ENCODE data around the gene THBD.

THBD gene

GRCh38 chr20:23084282-23084844 is 34.9 kb upstream of the THBD start:
- DNase-seq (ENCODE audit: low read depth), result no peak

GRCh38 chr20:23083553-23084220 is 34.2 kb upstream of the THBD start:
- no peak for DNase-seq (ENCODE audit: low read depth)

- no peak for DNase-seq (ENCODE audit: low read depth)
Measured at GRCh38 chr20:23082846-23083552, 33.5 kb upstream of the THBD start.

DNA sequence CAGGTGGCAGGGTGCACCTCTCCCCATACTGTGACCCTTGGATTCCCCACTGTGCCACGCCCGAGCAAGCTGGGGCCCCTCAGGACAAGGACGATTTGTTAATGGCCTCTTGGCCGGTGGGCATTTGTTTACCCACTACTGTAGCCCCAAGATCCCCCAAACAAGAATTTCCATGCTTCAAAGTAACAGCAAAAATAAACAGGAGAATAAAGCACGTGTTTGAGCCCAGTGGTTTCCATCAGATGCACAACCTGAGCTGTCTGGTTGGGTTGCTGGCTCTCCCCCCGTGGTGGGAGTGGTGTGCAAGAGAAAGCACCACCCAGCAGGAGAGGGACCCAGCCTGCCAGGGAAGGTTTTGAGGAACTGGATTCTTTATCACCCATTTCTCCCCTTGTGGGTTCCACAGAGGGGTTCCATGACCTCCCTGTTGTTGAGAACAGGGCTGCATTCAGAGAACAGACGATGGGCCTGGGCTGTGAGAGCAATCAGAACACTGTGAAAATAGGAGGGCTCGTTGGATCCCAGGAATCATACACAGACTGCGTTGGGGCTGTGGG is 31.9 kb upstream of the THBD start:
- DNase-seq (ENCODE audit: low read depth), result no peak

DNA sequence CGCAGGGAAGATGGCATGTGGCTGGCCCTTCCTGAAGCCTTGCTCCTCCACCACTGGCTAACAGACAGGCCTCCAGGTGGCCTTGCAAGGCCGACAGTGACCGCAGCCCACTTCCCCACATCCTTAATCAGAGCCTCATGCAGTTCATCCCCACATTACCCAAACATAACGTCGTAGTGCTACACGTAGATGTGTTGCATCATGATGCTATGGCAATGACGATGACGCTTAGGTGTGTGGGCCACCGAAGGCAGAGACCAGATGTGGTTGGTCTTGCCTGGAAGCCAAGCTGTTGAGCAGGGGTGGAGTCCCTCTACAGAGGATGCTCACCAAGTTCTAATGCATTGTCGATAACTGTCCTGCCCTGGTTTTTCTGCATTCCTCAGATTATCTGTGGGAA is 31.0 kb upstream of the THBD start:
- no peak for DNase-seq (ENCODE audit: low read depth)

DNA sequence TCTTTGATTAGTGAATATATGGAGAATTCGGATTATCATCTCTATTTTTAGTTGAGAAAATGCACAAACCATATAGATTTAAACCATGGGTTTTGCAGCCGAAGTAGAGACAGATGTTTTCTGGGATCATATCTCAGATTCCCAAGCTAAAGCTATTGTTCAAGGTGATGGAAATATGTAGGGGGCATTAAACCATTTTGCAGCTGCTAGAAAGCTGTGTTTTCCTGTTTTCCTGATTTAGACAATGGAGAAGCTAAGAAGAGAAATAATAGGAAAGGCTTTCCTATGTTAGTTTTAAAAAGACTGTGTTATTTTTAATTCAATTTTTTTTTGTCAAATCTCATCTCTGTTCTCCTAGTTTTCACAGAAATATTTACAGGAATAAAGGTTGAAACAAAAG is 30.5 kb upstream of the THBD start:
- DNase-seq (ENCODE audit: low read depth), result no peak

GRCh38 chr20:23079016-23079351 is 29.5 kb upstream of the THBD start:
- DNase-seq (ENCODE audit: low read depth), result no peak

- no peak for DNase-seq (ENCODE audit: low read depth)
Measured at GRCh38 chr20:23078351-23079015, 29.0 kb upstream of the THBD start.

- no peak for DNase-seq (ENCODE audit: low read depth)
Measured at GRCh38 chr20:23077277-23077676, 27.8 kb upstream of the THBD start.

- no peak for DNase-seq (ENCODE audit: low read depth)
Measured at GRCh38 chr20:23074052-23074451, 24.6 kb upstream of the THBD start.

- DNase-seq (ENCODE audit: low read depth), result no peak
Measured at GRCh38 chr20:23072892-23073586, 23.6 kb upstream of the THBD start.

GRCh38 chr20:23071996-23072395 is 22.5 kb upstream of the THBD start:
- no peak for DNase-seq (ENCODE audit: low read depth)

DNA sequence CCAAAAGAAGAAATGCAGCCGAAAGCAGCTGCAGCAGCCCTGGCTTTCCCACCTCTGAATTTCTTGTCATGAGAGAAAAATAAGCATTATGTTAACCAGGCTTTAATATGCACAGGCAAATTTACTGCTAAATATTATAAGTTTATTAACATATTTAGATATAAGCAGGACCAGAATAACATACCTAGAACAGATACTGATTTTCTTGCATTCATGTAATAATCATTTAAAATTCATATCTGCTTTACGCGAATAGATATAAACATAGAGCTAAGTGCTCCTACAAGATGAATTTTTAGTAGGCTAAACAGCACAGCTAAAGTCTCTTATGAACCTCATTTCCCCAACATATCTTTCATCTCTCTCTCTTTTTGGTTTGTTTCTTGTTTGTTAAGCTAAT is 21.9 kb upstream of the THBD start:
- DNase-seq (ENCODE audit: low read depth), result no peak

DNA sequence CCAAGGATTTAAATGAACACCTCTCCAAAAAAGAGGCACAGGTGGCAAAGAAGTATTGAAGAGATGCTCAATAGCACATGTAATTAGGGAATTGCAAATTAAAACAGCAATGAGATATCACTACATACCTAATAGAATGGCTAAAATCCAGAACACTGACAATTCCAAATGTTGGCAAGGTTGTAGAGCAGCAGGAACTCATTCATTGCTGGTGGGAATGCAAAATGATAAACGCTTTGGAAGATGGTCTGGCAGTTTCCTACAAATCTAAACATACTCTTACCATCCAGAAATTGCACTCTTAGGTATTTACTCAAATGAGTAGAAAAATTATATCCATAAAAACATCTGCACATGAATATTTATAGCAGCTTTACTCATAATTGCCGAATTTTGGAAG is 19.6 kb upstream of the THBD start:
- DNase-seq (ENCODE audit: low read depth), result no peak

- no peak for DNase-seq (ENCODE audit: low read depth)
Measured at GRCh38 chr20:23068283-23068682, 18.8 kb upstream of the THBD start.

DNA sequence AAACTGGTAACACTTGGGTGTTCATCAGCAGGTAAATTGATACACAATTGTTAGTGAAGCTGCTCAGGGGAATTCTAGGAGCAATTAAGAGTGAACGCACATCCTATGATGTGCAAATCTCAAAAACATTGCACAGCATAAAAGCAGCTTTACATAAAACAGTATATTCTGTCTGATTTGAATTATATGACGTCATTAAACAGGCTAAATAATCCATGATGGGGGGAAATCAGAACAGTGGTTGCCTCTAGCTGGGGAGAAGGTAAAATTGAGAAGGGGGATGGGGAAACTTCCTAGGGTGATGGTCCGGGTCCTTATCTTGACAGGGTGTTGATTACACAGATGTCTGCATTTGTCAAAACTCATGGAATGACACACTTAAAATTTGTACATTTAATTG is 17.3 kb upstream of the THBD start:
- no peak for DNase-seq (ENCODE audit: low read depth)

DNA sequence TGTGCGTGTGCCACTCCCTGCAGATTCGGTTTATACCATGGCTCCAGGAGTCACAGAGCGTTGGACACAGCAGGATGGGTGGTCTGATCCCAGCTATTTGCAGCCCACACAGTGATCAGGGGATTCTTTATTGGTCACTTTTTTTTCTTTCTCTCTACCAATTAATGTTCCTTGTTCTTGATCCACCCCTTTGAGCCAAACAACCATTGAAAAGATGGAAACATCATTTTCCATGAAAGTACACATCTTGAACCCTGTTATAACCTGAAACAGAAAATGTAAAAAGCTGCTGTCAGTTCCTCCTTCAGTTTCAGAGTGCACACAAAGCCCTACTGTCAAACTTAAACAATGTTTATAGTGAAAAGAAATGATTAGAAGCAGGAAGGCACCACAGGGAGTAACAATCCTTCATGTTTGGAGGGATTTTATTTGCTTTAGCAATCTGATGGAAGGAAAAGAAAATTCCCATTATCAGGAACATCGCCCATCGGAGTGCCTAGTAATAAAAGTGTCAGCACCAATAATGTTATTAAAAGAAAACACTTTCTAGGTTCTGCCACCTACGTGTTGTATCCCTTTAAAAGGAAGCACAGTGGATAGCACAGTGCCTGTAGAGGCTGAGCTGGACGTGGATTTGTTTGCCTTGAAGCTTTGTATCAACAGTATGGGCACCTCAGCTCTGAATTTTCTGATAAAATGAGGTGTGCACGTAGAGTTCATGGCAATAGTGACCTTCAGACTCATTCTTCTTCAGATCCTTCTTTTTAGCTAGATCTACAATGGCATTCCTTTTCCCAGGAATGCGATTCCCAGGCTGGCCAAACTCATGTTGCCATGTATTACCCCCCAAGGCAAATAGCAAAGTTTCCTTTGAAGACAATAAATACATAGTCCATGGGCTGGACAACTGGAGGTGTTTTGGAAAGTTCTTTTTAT is 16.1 kb upstream of the THBD start:
- no peak for DNase-seq (ENCODE audit: low read depth)

DNA sequence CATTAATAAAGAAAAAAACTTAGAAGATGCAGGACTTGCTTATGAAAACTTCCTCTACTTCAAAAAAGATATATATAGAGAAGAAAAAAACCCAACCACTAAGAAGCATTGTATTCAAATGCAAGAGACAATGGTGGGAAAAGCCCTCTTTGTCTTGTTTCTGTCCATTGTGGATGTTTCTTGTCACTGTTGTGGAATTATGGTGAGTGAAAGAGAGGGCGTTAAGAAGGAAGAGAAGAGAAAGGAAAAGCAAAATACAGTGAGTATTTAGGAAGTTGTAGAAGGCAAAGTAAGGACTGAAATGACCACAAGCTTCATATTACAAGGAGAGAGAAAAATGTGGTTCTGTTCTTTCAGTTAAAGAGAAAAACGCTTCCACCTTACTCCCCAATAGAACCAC is 14.1 kb upstream of the THBD start:
- DNase-seq (ENCODE audit: low read depth), result no peak

DNA sequence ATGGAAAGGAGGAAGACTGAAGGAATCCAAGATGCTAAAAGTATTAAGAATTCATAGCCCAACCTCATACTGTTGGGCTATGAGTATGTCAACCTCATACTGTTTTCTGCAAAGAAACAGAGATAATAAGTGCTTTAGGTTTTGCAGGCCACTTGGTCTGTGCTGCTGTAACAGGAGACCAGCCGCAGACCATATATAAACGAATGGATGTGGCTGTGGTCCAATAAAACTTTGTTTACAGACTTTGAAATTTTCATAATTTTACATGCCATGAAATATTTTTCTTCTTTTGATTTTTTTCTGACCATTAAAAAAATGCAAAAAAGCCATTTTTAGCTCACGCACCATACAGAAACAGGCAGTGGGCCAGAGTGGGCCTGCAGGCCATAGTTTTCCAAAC is 13.7 kb upstream of the THBD start:
- DNase-seq (ENCODE audit: low read depth), result no peak

- DNase-seq (ENCODE audit: low read depth), result no peak
Measured at GRCh38 chr20:23062632-23063031, 13.2 kb upstream of the THBD start.
